GM19455 (cell line): ENCODE measurements around the gene BMAL2.

Source experiments
- ATAC-seq: cut with Tn5 transposase; IDR thresholded peaks from one replicate; pipeline ENCODE4 v1.9.1; 2021; ENCODE audit not compliant: unreplicated experiment

The BMAL2 gene

GRCh38 chr12:27319409-27319808 is 13.2 kb upstream of the BMAL2 start:
- no peak for ATAC-seq

GRCh38 chr12:27319848-27320247 is 12.8 kb upstream of the BMAL2 start:
- no peak for ATAC-seq

- no peak for ATAC-seq
Measured at GRCh38 chr12:27324530-27324929, 8.1 kb upstream of the BMAL2 start.

GRCh38 chr12:27330846-27331245 is 1.8 kb upstream of the BMAL2 start:
- no peak for ATAC-seq

- ATAC-seq = no peak
Measured at GRCh38 chr12:27331291-27331926, 1.2 kb upstream of the BMAL2 start.

GRCh38 chr12:27331927-27332324 is 710 bp upstream of the BMAL2 start:
- no peak for ATAC-seq

GRCh38 chr12:27332407-27332713 is 276 bp upstream of the BMAL2 start:
- no peak for ATAC-seq

- ATAC-seq = peak; percentile 39
Measured at GRCh38 chr12:27333403-27334009, 870 bp downstream of the BMAL2 start.

GRCh38 chr12:27334042-27334720 is 1.5 kb downstream of the BMAL2 start:
- ATAC-seq = no peak

- no peak for ATAC-seq
Measured at GRCh38 chr12:27334721-27335082, 2.1 kb downstream of the BMAL2 start.

- no peak for ATAC-seq
Measured at GRCh38 chr12:27335364-27336281, 3.0 kb downstream of the BMAL2 start.

GRCh38 chr12:27336282-27336653 is 3.6 kb downstream of the BMAL2 start:
- no peak for ATAC-seq

- no peak for ATAC-seq
Measured at GRCh38 chr12:27337376-27337775, 4.7 kb downstream of the BMAL2 start.

GRCh38 chr12:27338473-27338872 is 5.8 kb downstream of the BMAL2 start:
- ATAC-seq = no peak

- no peak for ATAC-seq
Measured at GRCh38 chr12:27340971-27341370, 8.3 kb downstream of the BMAL2 start.

GRCh38 chr12:27342536-27342935 is 9.9 kb downstream of the BMAL2 start:
- no peak for ATAC-seq

- ATAC-seq = no peak
Measured at GRCh38 chr12:27343255-27344000, 10.8 kb downstream of the BMAL2 start.

GRCh38 chr12:27344246-27344645 is 11.6 kb downstream of the BMAL2 start:
- ATAC-seq = no peak

- no peak for ATAC-seq
Measured at GRCh38 chr12:27344760-27345159, 12.1 kb downstream of the BMAL2 start.

- ATAC-seq = no peak
Measured at GRCh38 chr12:27345376-27345775, 12.7 kb downstream of the BMAL2 start.

- ATAC-seq = no peak
Measured at GRCh38 chr12:27347779-27348178, 15.1 kb downstream of the BMAL2 start.
